Fibroblast of mammary gland (primary cell): ENCODE results near the gene CYP27B1.

ENCODE experiments used
- DNase-seq: peaks from one replicate; pipeline ENCODE4 v3.0.0-alpha.2; 2010; ENCODE audit warnings: low read depth
- H3K4me3 ChIP-seq: 2 replicates; pipeline ENCODE4 v1.5.1; 2011; ENCODE audit warnings: low read depth, mild to moderate bottlenecking, low read length, moderate library complexity; ENCODE audit not compliant: control insufficient read depth
- CTCF ChIP-seq: conservative IDR thresholded peaks from 2 replicates; pipeline ENCODE4 v1.5.1; 2011; ENCODE audit warnings: low read depth, low read length, inconsistent platforms; ENCODE audit not compliant: control insufficient read depth, insufficient read depth

Gene CYP27B1

GRCh38 chr12:57730336-57731067, 36.4 kb downstream of the CYP27B1 start:
- no peak for TF ChIP-seq CTCF
- DNase-seq: no peak
- no peak overlapping the region for H3K4me3 ChIP-seq

GRCh38 chr12:57729321-57729844, 37.5 kb downstream of the CYP27B1 start:
- DNase-seq: no peak
- H3K4me3 ChIP-seq: no peak overlapping the region
- TF ChIP-seq CTCF: no peak

- no peak overlapping the region for H3K4me3 ChIP-seq
- DNase-seq: no peak
- no peak for TF ChIP-seq CTCF
Observed at GRCh38 chr12:57727758-57728395, 39.0 kb downstream of the CYP27B1 start.

GRCh38 chr12:57726884-57727757, 39.8 kb downstream of the CYP27B1 start:
- H3K4me3 ChIP-seq: peak overlapping the region; percentile 89
- TF ChIP-seq CTCF: peak; percentile 19
- DNase-seq: peak; percentile 44

- peak overlapping the region; percentile 89 for H3K4me3 ChIP-seq
- TF ChIP-seq CTCF: peak; percentile 78
Observed at GRCh38 chr12:57726151-57726883, 40.6 kb downstream of the CYP27B1 start.

GRCh38 chr12:57725851-57726150, 41.1 kb downstream of the CYP27B1 start:
- no peak for DNase-seq
- peak overlapping the region; percentile 89 for H3K4me3 ChIP-seq
- no peak for TF ChIP-seq CTCF

More at GRCh38 chr12:57726151-57726883, 40.6 kb downstream of the CYP27B1 start:
- peak; percentile 80 for DNase-seq
